ENCODE measurements around the gene GADD45B. TPM values are rescaled to one million over a fixed set of nuclear protein-coding genes. Genes with fewer than 3 reads are reported as not detected.

Gene GADD45B
- total RNA-seq, 6 experiments from 2014 or later: 35.5 to 55.7 (median 39.1) TPM

GRCh38 chr19:2481466-2481865, 5.5 kb downstream of the GADD45B start:
- no peak for DNase-seq
- Mint-ChIP-seq H3K4me3 (no peak overlapping the region), H3K27me3 (ENCODE audit: insufficient read depth) (peaks cover 18% of the 10 kb centered on the region), H3K4me1 (ENCODE audit: low read depth) (no peaks in the 10 kb centered on the region), H3K36me3 (ENCODE audit: low read depth) (peaks cover 22% of the 10 kb centered on the region), H3K9me3 (peaks cover 3% of the 10 kb centered on the region), H3K27ac (no peak overlapping the region)
- TF ChIP-seq, protein P1, sequence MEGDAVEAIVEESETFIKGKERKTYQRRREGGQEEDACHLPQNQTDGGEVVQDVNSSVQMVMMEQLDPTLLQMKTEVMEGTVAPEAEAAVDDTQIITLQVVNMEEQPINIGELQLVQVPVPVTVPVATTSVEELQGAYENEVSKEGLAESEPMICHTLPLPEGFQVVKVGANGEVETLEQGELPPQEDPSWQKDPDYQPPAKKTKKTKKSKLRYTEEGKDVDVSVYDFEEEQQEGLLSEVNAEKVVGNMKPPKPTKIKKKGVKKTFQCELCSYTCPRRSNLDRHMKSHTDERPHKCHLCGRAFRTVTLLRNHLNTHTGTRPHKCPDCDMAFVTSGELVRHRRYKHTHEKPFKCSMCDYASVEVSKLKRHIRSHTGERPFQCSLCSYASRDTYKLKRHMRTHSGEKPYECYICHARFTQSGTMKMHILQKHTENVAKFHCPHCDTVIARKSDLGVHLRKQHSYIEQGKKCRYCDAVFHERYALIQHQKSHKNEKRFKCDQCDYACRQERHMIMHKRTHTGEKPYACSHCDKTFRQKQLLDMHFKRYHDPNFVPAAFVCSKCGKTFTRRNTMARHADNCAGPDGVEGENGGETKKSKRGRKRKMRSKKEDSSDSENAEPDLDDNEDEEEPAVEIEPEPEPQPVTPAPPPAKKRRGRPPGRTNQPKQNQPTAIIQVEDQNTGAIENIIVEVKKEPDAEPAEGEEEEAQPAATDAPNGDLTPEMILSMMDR (IDR thresholded peaks at IDR 0.05): no peak

DNA sequence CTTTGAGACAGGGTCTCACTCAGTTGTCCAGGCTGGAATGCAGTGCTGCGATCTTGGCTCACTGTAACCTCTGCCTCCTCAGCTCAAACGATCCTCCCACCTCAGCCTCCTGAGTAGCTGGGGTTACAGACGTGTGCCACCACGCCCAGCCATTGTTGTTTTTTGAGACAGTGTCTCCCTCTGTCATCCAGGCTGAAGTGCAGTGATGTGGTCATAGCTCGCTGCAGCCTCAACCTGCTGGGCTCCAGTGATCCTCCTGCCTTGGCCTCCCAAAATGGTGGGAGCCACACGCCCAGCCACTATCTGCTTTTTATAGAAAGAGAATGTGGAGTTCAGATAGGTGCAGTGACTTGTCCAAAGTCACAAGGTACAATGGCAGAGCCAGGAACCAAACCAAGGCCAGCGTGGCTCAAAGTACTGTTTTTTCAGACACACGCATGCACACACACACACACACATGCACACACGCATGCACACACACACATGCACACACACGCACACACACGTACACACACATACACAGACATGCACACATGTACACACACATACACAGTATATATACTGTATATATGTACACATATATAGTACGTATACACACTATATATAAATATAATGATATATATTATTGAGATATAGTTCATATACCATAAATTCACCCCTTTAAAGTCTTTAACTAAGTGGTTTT, 6.6 kb downstream of the GADD45B start:
- H3K27me3 Mint-ChIP-seq (ENCODE audit: insufficient read depth): peaks cover 10% of the 10 kb centered on the region
- H3K4me3 Mint-ChIP-seq: no peak overlapping the region
- no peaks in the 10 kb centered on the region for H3K4me1 Mint-ChIP-seq (ENCODE audit: low read depth)
- peaks cover 12% of the 10 kb centered on the region for H3K36me3 Mint-ChIP-seq (ENCODE audit: low read depth)
- no peaks in the 10 kb centered on the region; the same call in 1 of the 2 replicates for H3K9me3 Mint-ChIP-seq
- H3K27ac Mint-ChIP-seq: no peak overlapping the region
- no peak for DNase-seq
- TF ChIP-seq, protein P1 (IDR thresholded peaks at IDR 0.05): no peak

DNA sequence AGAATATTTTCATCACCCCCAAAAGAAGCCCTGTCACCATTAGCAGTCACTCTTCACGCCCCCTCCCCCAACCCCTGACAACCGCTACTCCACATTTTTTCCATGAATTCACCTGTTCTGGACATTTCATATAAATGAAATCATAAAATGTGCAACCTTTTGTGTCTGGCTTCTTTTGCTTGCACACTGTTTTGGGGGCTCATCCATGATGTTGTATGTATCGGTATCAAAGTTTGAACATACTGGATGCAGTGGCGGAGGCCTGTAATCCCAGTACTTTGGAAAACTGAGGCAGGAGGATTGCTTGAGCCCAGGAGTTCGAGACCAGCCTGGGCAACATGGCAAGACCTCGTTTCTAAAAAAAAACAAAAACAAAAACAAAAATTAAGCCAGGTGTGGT, 7.2 kb downstream of the GADD45B start:
- Mint-ChIP-seq H3K27me3 (ENCODE audit: insufficient read depth) (peaks cover 6% of the 10 kb centered on the region), H3K4me1 (ENCODE audit: low read depth) (no peaks in the 10 kb centered on the region), H3K9me3 (no peaks in the 10 kb centered on the region; the same call in 1 of the 2 replicates), H3K4me3 (no peak overlapping the region), H3K36me3 (ENCODE audit: low read depth) (peaks cover 6% of the 10 kb centered on the region), H3K27ac (no peak overlapping the region)
- TF ChIP-seq, protein P1 (IDR thresholded peaks at IDR 0.05): no peak
- DNase-seq: no peak

- TF ChIP-seq, protein P1 (IDR thresholded peaks at IDR 0.05): no peak
- peaks cover 8% of the 10 kb centered on the region for H3K27me3 Mint-ChIP-seq (ENCODE audit: insufficient read depth)
- no peak for DNase-seq
- no peak overlapping the region for H3K27ac Mint-ChIP-seq
- H3K36me3 Mint-ChIP-seq (ENCODE audit: low read depth): peaks cover under 1% of the 10 kb centered on the region
- peaks cover 3% of the 10 kb centered on the region; the same call in 1 of the 2 replicates for H3K4me1 Mint-ChIP-seq (ENCODE audit: low read depth)
- no peaks in the 10 kb centered on the region; the same call in 1 of the 2 replicates for H3K9me3 Mint-ChIP-seq
- H3K4me3 Mint-ChIP-seq: no peak overlapping the region
Observed at GRCh38 chr19:2483484-2484151, 7.7 kb downstream of the GADD45B start.

GRCh38 chr19:2484178-2484937, 8.4 kb downstream of the GADD45B start:
- H3K9me3 Mint-ChIP-seq: no peaks in the 10 kb centered on the region; the same call in 1 of the 2 replicates
- TF ChIP-seq, protein P1 (IDR thresholded peaks at IDR 0.05): no peak
- H3K27me3 Mint-ChIP-seq (ENCODE audit: insufficient read depth): peaks cover 11% of the 10 kb centered on the region
- DNase-seq: no peak
- no peaks in the 10 kb centered on the region; the same call in 1 of the 2 replicates for H3K36me3 Mint-ChIP-seq (ENCODE audit: low read depth)
- no peak overlapping the region for H3K4me3 Mint-ChIP-seq
- no peak overlapping the region for H3K27ac Mint-ChIP-seq
- peaks cover 5% of the 10 kb centered on the region; the same call in 1 of the 2 replicates for H3K4me1 Mint-ChIP-seq (ENCODE audit: low read depth)

Measured in HFFc6 (cell line).